Tibial artery (tissue), 4 donors: ENCODE measurements around the gene CHRM4.
A peak's percentile ranks its signal among the peaks of the same experiment; 100 is the strongest.

Experiments used
- DNase-seq, 2 donors: peaks; one replicate each; pipeline ENCODE4 v3.0.0-alpha.2; 2019
- H3K27ac ChIP-seq, 2 donors: fragments of 200-600 bp; sonication (generic) in 1 of 2; 1 replicate in 1 of 2; 2 replicates in 1 of 2; pipeline ENCODE4 v1.5.1; 2018 to 2019; ENCODE audit warnings: mild to moderate bottlenecking in 1 of 2
- H3K27me3 ChIP-seq, 2 donors: fragments of 200-600 bp; sonication (generic) in 1 of 2; one replicate each; pipeline versions ENCODE4 v1.5.1 to v1.6.0; 2016 to 2019
- H3K36me3 ChIP-seq, 3 donors: fragments of 200-600 bp; sonication (generic) in 2 of 3; one replicate each; pipeline ENCODE4 v1.5.1; 2016 to 2019; ENCODE audit warnings: mild to moderate bottlenecking in 2 of 3
- H3K4me1 ChIP-seq, 4 donors: fragments of 200-600 bp; sonication (generic) in 2 of 4; 1 replicate in 3 of 4; 2 replicates in 1 of 4; pipeline ENCODE4 v1.5.1; 2016 to 2019
- H3K4me3 ChIP-seq, 2 donors: fragments of 200-600 bp; sonication (generic) in 1 of 2; 1 replicate in 1 of 2; 2 replicates in 1 of 2; pipeline ENCODE4 v1.5.1; 2018 to 2019; ENCODE audit warnings: mild to moderate bottlenecking in 2 of 2
- H3K9me3 ChIP-seq, 3 donors: fragments of 200-600 bp; sonication (generic) in 1 of 3; one replicate each; pipeline ENCODE4 v1.5.1; 2016 to 2019
- intact Hi-C: fragments of 100-400 bp; cut with DNase I; formaldehyde crosslinking; loops from one replicate; pipeline ENCODE4 v1.15.0; 2023; ENCODE audit warnings: low total_unique reads
- TF ChIP-seq, protein P1 (sequence below), 2 experiments: fragments of 200-600 bp in 1 of 2; fragments of 450-650 bp in 1 of 2; IDR thresholded peaks; one replicate each; pipeline ENCODE4 v1.5.1; 2017 to 2019; ENCODE audit warnings: antibody characterized with exemption in 2 of 2, mild to moderate bottlenecking in 1 of 2, moderate library complexity in 1 of 2

Gene CHRM4

DNA sequence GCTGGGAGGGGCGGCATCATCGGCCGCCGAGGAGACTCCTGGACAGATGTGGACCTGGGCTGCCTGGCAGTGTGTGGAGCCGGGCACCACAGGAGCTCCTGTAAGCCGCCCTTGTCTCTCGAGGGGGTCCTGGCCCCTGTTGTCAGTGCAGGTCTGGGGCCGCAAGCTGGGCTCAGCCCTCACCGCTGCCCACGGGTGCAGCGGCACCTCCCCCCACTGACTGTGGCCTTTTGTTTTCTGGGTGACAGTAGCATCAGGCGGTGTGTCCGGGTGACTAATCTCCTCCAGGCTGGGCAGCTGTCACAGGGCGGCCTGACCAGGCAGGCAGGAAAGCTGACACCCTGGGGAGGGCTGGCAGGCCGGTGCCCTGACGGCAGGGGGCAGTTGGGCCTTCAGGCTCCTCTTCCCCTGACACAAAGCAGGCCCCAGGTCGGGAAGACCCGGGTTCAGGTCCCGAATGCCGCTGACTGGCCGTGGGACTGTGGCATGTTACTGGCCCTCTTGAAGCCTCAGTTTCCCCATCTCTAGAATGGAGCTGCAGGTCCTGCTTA, 28.0 kb downstream of the CHRM4 start:
- H3K27me3 ChIP-seq = no peaks in the 10 kb centered on the region
- H3K4me1 ChIP-seq = peaks cover 5 to 46% (median 40%) of the 10 kb centered on the region in 4 donors
- DNase-seq = no peak
- TF ChIP-seq, protein P1, sequence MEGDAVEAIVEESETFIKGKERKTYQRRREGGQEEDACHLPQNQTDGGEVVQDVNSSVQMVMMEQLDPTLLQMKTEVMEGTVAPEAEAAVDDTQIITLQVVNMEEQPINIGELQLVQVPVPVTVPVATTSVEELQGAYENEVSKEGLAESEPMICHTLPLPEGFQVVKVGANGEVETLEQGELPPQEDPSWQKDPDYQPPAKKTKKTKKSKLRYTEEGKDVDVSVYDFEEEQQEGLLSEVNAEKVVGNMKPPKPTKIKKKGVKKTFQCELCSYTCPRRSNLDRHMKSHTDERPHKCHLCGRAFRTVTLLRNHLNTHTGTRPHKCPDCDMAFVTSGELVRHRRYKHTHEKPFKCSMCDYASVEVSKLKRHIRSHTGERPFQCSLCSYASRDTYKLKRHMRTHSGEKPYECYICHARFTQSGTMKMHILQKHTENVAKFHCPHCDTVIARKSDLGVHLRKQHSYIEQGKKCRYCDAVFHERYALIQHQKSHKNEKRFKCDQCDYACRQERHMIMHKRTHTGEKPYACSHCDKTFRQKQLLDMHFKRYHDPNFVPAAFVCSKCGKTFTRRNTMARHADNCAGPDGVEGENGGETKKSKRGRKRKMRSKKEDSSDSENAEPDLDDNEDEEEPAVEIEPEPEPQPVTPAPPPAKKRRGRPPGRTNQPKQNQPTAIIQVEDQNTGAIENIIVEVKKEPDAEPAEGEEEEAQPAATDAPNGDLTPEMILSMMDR (IDR thresholded peaks at IDR 0.05) = no peak
- H3K4me3 ChIP-seq = no peak overlapping the region
- H3K9me3 ChIP-seq = no peaks in the 10 kb centered on the region
- H3K27ac ChIP-seq = peak overlapping the region; percentile 19 to 81
- peaks cover 0 to 17% (median 8%) of the 10 kb centered on the region in 3 donors for H3K36me3 ChIP-seq
- intact Hi-C loops = no loop called here

DNA sequence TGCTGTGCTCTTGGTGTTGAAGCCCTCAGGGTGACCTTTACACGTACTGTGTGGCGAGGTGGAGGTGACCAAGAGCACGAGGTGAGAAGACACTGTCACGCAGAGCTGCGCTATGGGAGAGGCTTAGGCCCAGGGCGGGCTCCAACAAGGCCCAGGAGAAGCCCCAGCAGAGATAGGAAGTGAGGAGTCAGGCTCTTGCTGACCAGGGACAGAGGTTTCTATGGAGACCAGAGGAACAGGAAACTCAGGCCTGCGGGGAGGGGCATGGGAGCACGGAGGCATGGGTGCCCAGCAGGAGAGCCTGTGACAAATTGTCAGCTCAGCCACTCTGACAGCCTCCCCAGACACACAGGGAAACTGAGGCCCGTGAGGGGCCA, 28.6 kb downstream of the CHRM4 start:
- intact Hi-C loops = no loop called here
- Histone ChIP-seq H3K4me3 (no peak overlapping the region), H3K27ac (peak overlapping the region; percentile 81), H3K36me3 (peaks cover 0 to 12% (median 3%) of the 10 kb centered on the region in 3 donors), H3K27me3 (no peaks in the 10 kb centered on the region), H3K9me3 (no peaks in the 10 kb centered on the region), H3K4me1 (peaks cover 5 to 46% (median 40%) of the 10 kb centered on the region in 4 donors)
- TF ChIP-seq, protein P1 (IDR thresholded peaks at IDR 0.05) = no peak
- peak; percentile 65 to 81 for DNase-seq

DNA sequence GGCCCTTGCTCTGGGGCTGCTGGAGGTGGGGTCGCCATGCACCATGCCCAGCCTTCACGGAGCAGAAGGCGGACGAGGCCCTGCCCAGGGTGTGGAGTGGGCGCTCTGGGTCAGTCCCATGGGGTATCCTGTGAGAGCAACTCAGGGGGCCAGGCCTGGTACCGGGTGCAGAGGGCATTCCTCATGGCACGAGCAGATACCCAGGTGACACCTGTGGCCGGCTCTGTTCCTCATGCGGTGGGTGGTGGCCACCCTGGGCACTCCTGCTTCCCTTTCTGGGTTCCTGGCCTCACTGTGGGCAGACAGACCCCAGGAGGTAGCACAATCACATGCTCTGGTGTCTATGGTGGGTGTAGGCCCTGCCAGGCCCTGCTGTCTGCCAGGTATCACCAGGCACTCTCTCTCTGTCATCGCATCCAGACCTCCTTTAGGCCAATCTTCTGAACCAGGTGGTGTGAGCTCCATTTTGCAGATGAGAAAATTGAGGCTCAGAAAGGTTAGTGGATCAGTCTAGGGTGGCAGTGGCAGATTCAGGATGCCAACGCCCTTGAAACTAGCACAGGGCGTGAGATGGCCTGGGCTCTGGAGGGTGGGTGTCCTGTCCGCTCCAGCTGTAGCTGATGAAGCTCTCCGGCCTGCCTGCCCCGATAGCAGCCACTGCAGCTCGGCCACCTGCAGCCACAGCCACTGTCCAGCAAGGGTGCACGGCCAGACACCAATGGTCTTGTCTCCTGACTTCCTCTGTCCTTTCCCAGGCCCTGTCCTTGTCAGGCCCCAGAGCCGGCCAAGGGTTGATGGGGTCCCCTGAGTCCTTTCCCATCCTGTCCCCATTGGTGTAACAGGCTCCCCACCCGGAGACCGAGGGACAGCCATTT, 29.2 kb downstream of the CHRM4 start:
- DNase-seq = no peak
- Histone ChIP-seq H3K9me3 (no peaks in the 10 kb centered on the region), H3K27me3 (no peaks in the 10 kb centered on the region), H3K36me3 (peaks cover 0 to 7% (median 0%) of the 10 kb centered on the region in 3 donors), H3K4me3 (peak overlapping the region; percentile 40 to 50), H3K27ac (peak overlapping the region; percentile 81), H3K4me1 (peaks cover 5 to 41% (median 35%) of the 10 kb centered on the region in 4 donors)
- intact Hi-C loops = no loop called here
- TF ChIP-seq, protein P1 (IDR thresholded peaks at IDR 0.05) = no peak

DNA sequence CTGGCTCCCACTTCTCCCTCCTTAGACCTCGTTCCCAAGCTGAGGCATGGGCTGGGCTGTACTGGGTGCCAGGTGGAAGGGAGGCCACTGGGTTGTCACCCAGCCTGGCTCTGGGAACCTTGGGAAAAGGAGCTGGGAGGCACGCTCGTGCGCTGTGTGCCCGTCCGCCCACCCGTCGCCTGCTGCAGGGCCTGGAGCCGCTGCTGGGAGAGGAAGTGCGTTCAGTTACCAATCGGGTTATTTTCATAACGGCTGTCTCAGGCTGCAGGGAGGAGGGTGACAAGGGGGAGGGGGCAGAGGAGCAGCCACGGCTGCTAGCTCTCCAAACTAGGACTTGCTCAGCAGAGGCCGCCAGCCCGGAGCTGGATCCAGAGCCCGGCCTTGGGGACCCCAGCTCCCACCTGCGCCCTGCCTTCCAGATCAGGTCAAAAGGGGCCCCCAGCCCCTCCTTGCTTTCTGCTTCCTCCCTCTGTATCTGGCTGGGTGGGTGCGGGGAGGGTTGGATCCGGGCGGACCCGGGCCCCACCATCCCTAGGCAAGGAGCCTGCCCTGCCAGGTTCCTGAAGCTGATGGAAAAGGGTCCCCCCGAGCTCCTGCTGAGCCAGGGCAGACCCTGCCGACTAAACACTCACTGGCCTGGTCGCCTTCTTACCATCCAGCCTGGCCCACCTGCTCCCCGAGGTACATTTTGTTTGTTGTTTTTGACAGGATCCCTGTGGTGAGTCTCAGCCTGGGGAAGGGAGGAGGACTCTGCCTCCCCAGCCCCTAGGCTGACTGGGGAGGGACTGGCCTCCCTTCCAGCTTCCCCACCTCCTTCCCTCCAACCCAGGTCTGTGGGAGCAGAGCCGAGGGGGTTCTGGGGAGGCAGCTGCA, 30.1 kb downstream of the CHRM4 start:
- Histone ChIP-seq H3K9me3 (no peaks in the 10 kb centered on the region), H3K36me3 (peaks cover 0 to 3% (median 0%) of the 10 kb centered on the region in 3 donors), H3K27me3 (no peaks in the 10 kb centered on the region), H3K4me1 (peaks cover 5 to 37% (median 31%) of the 10 kb centered on the region in 4 donors), H3K4me3 (peak overlapping the region; percentile 40 to 50), H3K27ac (peak overlapping the region; percentile 81)
- DNase-seq = peak; percentile 64 to 90
- intact Hi-C loops = no loop called here
- TF ChIP-seq, protein P1 (IDR thresholded peaks at IDR 0.05) = no peak

DNA sequence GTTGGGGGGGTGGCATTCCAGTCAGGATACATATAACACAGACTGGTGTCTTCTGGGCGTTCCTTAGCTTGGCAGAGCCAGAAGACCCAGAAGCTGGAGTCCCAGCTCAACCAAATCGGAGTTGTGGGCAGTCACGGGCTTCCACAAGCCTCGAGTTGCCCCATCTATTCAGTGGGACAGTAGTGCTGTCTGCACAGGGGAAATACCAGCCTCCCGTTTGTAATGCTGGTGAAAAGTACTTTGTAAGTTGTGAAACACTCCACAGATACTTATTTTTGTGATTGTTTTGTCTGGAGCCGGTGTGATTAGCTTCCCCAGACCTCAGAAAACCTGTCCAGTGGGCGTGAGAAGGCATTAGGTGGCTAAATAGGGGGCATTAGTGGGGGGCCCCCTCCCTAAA, 30.7 kb downstream of the CHRM4 start:
- Histone ChIP-seq H3K36me3 (peaks cover 0 to 6% (median 0%) of the 10 kb centered on the region in 3 donors), H3K9me3 (no peaks in the 10 kb centered on the region), H3K4me1 (peaks cover 5 to 37% (median 31%) of the 10 kb centered on the region in 4 donors), H3K4me3 (peak overlapping the region; percentile 40 to 50), H3K27me3 (no peaks in the 10 kb centered on the region), H3K27ac (peak overlapping the region; percentile 81)
- intact Hi-C loops = no loop called here
- no peak for DNase-seq
- TF ChIP-seq, protein P1 (IDR thresholded peaks at IDR 0.05) = no peak
